Panc1 (cell line): ENCODE data around the gene TWSG1.

Experiments used
- CTCF ChIP-seq: fragments of 450-650 bp; IDR thresholded peaks from 2 replicates; pipeline ENCODE4 v1.5.1; 2017; ENCODE audit warnings: mild to moderate bottlenecking
- POLR2AphosphoS5 ChIP-seq: IDR thresholded peaks from 2 replicates; pipeline ENCODE4 v1.6.1; 2012; ENCODE audit warnings: mild to moderate bottlenecking, low read depth, low read length, moderate library complexity
- SIN3A ChIP-seq: IDR thresholded peaks from 2 replicates; pipeline ENCODE4 v1.6.1; 2012; ENCODE audit warnings: low read depth, mild to moderate bottlenecking, low read length, moderate library complexity, borderline replicate concordance; ENCODE audit not compliant: insufficient read depth
- TF ChIP-seq, protein P1 (sequence below), 2 experiments: IDR thresholded peaks; 2 replicates each; pipeline ENCODE4 v1.6.1; 2011 to 2012; ENCODE audit warnings: low read depth in 2 of 2, control low read depth in 1 of 2, low read length in 1 of 2, mild to moderate bottlenecking in 1 of 2, moderate library complexity in 1 of 2; ENCODE audit not compliant: insufficient read depth in 1 of 2

DNA sequence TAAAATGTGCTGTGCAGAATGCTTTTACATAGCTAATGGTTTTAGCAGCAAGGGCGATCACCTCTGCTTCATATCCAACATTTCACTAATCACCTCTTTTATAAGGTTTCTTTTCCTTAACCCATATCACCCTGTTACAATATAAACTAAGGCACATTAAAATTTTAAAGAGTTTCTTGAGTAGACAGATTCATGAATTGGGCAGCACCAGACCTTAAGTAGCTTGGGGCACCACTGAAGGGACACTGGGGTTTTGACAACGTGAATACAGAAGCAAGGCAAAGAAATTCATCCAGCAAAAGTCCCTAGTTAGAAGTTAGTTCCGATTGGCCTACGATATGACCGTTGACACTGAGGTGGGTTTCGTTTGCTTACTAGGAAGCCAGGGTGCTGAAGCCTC lies 96.7 kb downstream of the TWSG1 start:
- TF ChIP-seq POLR2AphosphoS5 (no peak), CTCF (no peak), SIN3A (no peak)
- TF ChIP-seq, protein P1, sequence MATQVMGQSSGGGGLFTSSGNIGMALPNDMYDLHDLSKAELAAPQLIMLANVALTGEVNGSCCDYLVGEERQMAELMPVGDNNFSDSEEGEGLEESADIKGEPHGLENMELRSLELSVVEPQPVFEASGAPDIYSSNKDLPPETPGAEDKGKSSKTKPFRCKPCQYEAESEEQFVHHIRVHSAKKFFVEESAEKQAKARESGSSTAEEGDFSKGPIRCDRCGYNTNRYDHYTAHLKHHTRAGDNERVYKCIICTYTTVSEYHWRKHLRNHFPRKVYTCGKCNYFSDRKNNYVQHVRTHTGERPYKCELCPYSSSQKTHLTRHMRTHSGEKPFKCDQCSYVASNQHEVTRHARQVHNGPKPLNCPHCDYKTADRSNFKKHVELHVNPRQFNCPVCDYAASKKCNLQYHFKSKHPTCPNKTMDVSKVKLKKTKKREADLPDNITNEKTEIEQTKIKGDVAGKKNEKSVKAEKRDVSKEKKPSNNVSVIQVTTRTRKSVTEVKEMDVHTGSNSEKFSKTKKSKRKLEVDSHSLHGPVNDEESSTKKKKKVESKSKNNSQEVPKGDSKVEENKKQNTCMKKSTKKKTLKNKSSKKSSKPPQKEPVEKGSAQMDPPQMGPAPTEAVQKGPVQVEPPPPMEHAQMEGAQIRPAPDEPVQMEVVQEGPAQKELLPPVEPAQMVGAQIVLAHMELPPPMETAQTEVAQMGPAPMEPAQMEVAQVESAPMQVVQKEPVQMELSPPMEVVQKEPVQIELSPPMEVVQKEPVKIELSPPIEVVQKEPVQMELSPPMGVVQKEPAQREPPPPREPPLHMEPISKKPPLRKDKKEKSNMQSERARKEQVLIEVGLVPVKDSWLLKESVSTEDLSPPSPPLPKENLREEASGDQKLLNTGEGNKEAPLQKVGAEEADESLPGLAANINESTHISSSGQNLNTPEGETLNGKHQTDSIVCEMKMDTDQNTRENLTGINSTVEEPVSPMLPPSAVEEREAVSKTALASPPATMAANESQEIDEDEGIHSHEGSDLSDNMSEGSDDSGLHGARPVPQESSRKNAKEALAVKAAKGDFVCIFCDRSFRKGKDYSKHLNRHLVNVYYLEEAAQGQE (IDR thresholded peaks at IDR 0.05; ENCODE audit: insufficient read depth in 1 of 2, low read depth in 2 of 2, low read length in 1 of 2): no peak
